T-helper 17 cell (primary cell): ENCODE measurements around the gene SURF1. TPM values are rescaled to one million over a fixed set of nuclear protein-coding genes. Genes with fewer than 3 reads are reported as not detected.
"Not testable (repeated sequence)": the region's sequence is repeated elsewhere in the genome, so short reads cannot be mapped to it uniquely, and the experiment has no call there.

Experiments
- ATAC-seq: fragments of 150-1000 bp; cut with Tn5 transposase; 2 replicates; pipeline ENCODE4 v1.10.0; 2021; ENCODE audit warnings: mild to moderate bottlenecking, moderate library complexity
- DNase-seq, 3 donors: peaks; one replicate each; pipeline versions ENCODE4 v3.0.0 to v3.0.0-alpha.2; 2020 to 2021
- H3K9me3 ChIP-seq: one replicate; pipeline ENCODE4 v1.7.0; 2013; ENCODE audit warnings: low read length, mild to moderate bottlenecking; ENCODE audit not compliant: control insufficient read depth, poor library complexity, severe bottlenecking
- H3K27ac Mint-ChIP-seq: one replicate; pipeline ENCODE4 v1.8.0; 2022; ENCODE audit warnings: mild to moderate bottlenecking, moderate library complexity, mixed read lengths
- H3K27me3 Mint-ChIP-seq: one replicate; pipeline ENCODE4 v1.8.0; 2022; ENCODE audit warnings: mixed read lengths
- H3K36me3 Mint-ChIP-seq: one replicate; pipeline ENCODE4 v1.8.0; 2022; ENCODE audit warnings: low read depth, mixed read lengths
- H3K4me1 Mint-ChIP-seq: one replicate; pipeline ENCODE4 v1.8.0; 2022; ENCODE audit warnings: mild to moderate bottlenecking, mixed read lengths
- H3K4me3 Mint-ChIP-seq: one replicate; pipeline ENCODE4 v1.8.0; 2022; ENCODE audit warnings: mild to moderate bottlenecking, moderate library complexity, mixed read lengths
- total RNA-seq, 4 donors: library from RNA in 2 of 4; stranded (reverse) in 2 of 4; gene quantifications; one replicate each; pipeline ENCODE4 v1.2.3 and lab custom pipeline; 2022 to 2026

The SURF1 gene
- total RNA-seq, 2 donors from 2014 or later, result 34.9 to 46.9 TPM

DNA sequence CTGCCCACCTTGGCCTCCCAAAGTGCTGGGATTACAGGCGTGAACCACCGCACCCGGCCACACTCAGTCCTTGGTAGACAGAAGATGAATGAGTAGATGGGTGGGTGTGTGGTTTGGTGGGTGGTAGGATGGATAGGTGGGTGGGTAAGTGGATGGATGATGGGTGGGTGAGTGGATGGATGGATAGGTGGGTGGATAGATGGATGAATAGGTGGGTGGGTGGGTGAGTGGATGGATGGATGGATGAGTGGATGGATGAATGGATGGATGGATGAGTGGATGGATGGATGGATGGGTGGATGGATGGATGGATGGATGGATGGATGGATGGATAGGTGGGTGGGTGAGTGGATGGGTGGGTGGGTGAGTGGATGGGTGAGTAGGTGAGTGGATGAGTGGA, 36.0 kb upstream of the SURF1 start:
- DNase-seq, H3K36me3 Mint-ChIP-seq, H3K9me3 ChIP-seq, H3K27ac Mint-ChIP-seq, H3K4me3 Mint-ChIP-seq, ATAC-seq, H3K4me1 Mint-ChIP-seq: not testable (repeated sequence)
- peaks cover 16% of the 10 kb centered on the region for H3K27me3 Mint-ChIP-seq

- peaks cover 16% of the 10 kb centered on the region for H3K27me3 Mint-ChIP-seq
- H3K27ac Mint-ChIP-seq, H3K4me3 Mint-ChIP-seq, ATAC-seq, H3K36me3 Mint-ChIP-seq, H3K9me3 ChIP-seq, DNase-seq, H3K4me1 Mint-ChIP-seq: not testable (repeated sequence)
These were observed 35.2 kb upstream of the SURF1 start for GRCh38 chr9:133391449-133391848.

- no peak for ATAC-seq
- H3K4me1 Mint-ChIP-seq, result peaks cover 3% of the 10 kb centered on the region
- H3K36me3 Mint-ChIP-seq, result no peaks in the 10 kb centered on the region
- DNase-seq, result no peak
- H3K27me3 Mint-ChIP-seq, result peaks cover 16% of the 10 kb centered on the region
- H3K27ac Mint-ChIP-seq, result no peak overlapping the region
- no peak overlapping the region for H3K4me3 Mint-ChIP-seq
- no peaks in the 10 kb centered on the region for H3K9me3 ChIP-seq
These were observed 34.4 kb upstream of the SURF1 start for GRCh38 chr9:133390713-133391112.

DNA sequence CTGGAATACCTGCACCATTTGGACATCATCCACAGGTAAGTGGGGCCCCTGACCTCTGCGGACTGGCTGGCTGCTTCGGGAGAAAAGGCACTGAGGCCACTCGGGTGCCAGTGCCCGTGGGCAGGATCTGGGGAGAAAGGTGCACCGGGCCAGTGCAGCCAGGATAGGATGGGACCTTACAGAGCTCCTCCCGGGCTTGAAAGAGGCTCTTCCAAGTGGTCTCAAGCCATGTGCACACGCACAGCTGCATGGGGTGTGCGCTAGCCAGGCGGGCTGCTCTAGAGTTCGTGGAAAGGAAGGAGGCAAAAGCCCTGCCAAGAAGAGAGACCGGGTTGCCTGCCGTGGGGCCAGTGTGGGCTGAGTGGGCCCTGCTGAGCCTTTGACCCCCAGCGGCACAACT, 33.3 kb upstream of the SURF1 start:
- Mint-ChIP-seq H3K4me1 (peaks cover 3% of the 10 kb centered on the region), H3K27me3 (peaks cover 16% of the 10 kb centered on the region), H3K4me3 (no peak overlapping the region), H3K27ac (no peak overlapping the region), H3K36me3 (no peaks in the 10 kb centered on the region)
- H3K9me3 ChIP-seq, result no peaks in the 10 kb centered on the region
- DNase-seq (no peak), ATAC-seq (no peak)

GRCh38 chr9:133389025-133389557, 32.8 kb upstream of the SURF1 start:
- H3K4me3 Mint-ChIP-seq, result no peak overlapping the region
- H3K9me3 ChIP-seq, result no peaks in the 10 kb centered on the region
- H3K27ac Mint-ChIP-seq, result no peak overlapping the region
- peaks cover 3% of the 10 kb centered on the region for H3K4me1 Mint-ChIP-seq
- H3K36me3 Mint-ChIP-seq, result no peaks in the 10 kb centered on the region
- peaks cover 16% of the 10 kb centered on the region for H3K27me3 Mint-ChIP-seq
- ATAC-seq (no peak), DNase-seq (no peak)

- ATAC-seq (no peak), DNase-seq (no peak)
- Mint-ChIP-seq H3K27me3 (peaks cover 16% of the 10 kb centered on the region), H3K4me1 (peaks cover 3% of the 10 kb centered on the region), H3K4me3 (no peak overlapping the region), H3K27ac (no peak overlapping the region), H3K36me3 (no peaks in the 10 kb centered on the region)
- no peaks in the 10 kb centered on the region for H3K9me3 ChIP-seq
These were observed 31.4 kb upstream of the SURF1 start for GRCh38 chr9:133387680-133388079.

DNA sequence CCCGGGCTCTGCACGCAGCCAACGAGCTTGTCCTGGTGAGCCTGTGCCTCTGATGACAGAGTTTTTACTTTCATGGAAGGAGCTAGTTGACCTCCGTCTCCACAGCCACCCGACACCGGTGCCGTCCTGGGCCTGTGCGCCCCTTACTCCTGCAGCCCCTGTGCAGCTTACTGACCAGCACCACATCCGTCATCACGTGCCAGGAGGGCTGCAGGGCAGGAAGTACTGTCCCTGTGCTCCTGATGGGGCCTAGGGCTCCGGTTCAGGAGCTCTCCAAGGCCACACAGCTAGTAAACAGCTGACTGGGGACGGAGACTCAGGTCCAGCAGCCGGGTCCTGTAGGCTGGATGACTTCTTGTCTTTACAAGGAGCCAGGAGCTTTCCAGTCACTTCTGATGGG, 30.1 kb upstream of the SURF1 start:
- no peak for DNase-seq
- peaks cover 3% of the 10 kb centered on the region for H3K4me1 Mint-ChIP-seq
- H3K9me3 ChIP-seq, result no peaks in the 10 kb centered on the region
- H3K27me3 Mint-ChIP-seq, result peaks cover 16% of the 10 kb centered on the region
- no peak for ATAC-seq
- H3K4me3 Mint-ChIP-seq, result no peak overlapping the region
- H3K27ac Mint-ChIP-seq, result no peak overlapping the region
- H3K36me3 Mint-ChIP-seq, result no peaks in the 10 kb centered on the region

DNA sequence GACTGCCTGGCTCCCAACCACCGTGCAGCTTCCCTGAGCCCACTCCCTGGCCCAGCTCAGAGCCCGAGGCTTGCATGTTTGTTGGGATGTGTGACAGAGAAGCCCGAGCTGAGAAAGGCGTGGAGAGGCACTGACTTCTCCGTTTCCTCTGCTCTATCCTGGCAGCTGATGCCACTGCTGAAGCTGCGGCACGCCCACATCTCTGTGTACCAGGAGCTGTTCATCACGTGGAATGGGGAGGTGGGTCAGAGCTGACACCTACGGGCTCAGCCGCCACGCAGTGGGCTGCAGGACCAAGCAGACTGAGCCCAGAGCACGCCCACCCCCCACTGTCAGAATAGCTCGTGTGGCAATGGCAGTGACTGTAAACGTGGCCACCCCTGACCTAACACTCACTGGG, 29.2 kb upstream of the SURF1 start:
- no peaks in the 10 kb centered on the region for H3K9me3 ChIP-seq
- no peak for DNase-seq
- Mint-ChIP-seq H3K27me3 (peaks cover 11% of the 10 kb centered on the region), H3K4me3 (no peak overlapping the region), H3K36me3 (no peaks in the 10 kb centered on the region), H3K4me1 (peaks cover 3% of the 10 kb centered on the region), H3K27ac (no peak overlapping the region)
- no peak for ATAC-seq

- DNase-seq, result no peak
- no peak overlapping the region for H3K4me3 Mint-ChIP-seq
- H3K36me3 Mint-ChIP-seq, result no peaks in the 10 kb centered on the region
- H3K27ac Mint-ChIP-seq, result no peak overlapping the region
- H3K9me3 ChIP-seq, result no peaks in the 10 kb centered on the region
- peaks cover 2% of the 10 kb centered on the region for H3K4me1 Mint-ChIP-seq
- peaks cover 6% of the 10 kb centered on the region for H3K27me3 Mint-ChIP-seq
- ATAC-seq, result no peak
These were observed 28.5 kb upstream of the SURF1 start for GRCh38 chr9:133384736-133385321.

- no peak for ATAC-seq
- H3K27me3 Mint-ChIP-seq, result no peaks in the 10 kb centered on the region
- no peaks in the 10 kb centered on the region for H3K36me3 Mint-ChIP-seq
- no peaks in the 10 kb centered on the region for H3K4me1 Mint-ChIP-seq
- no peaks in the 10 kb centered on the region for H3K9me3 ChIP-seq
- H3K27ac Mint-ChIP-seq, result no peak overlapping the region
- no peak overlapping the region for H3K4me3 Mint-ChIP-seq
- DNase-seq, result no peak
These were observed 27.2 kb upstream of the SURF1 start for GRCh38 chr9:133383438-133383837.

DNA sequence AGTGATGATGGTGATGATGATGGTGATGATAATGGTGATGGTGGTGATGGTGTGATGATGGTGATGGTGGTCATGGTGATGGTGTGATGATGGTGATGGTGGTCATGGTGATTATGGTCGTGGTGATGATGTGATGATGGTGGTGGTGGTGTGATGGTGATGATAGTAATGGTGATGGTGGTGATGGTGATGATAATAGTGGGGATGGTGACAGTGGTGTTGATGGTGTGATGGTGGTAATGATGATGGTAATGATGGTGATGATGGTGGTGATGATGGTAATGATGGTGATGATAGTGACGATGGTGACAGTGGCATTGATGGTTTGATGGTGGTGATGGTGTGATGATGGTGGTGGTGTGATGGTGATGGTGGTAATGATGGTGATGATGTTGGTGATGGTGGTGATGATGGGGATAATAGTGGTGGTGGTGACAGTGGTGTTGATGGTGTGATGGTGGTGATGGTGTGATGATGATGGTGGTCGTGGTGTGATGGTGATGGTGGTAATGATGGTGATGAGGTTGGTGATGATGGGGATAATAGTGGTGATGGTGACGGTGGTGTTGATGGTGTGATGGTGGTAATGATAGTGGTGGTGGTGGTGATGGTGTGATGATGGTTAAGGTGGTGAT, 26.3 kb upstream of the SURF1 start:
- ATAC-seq, result no peak
- Mint-ChIP-seq H3K27me3 (no peaks in the 10 kb centered on the region), H3K27ac (no peak overlapping the region), H3K36me3 (no peaks in the 10 kb centered on the region), H3K4me1 (no peaks in the 10 kb centered on the region), H3K4me3 (no peak overlapping the region)
- no peak for DNase-seq
- no peaks in the 10 kb centered on the region for H3K9me3 ChIP-seq

GRCh38 chr9:133380734-133381133, 24.4 kb upstream of the SURF1 start:
- no peaks in the 10 kb centered on the region for H3K9me3 ChIP-seq
- no peak for DNase-seq
- H3K27me3 Mint-ChIP-seq, result no peaks in the 10 kb centered on the region
- H3K36me3 Mint-ChIP-seq, result no peaks in the 10 kb centered on the region
- H3K27ac Mint-ChIP-seq, result no peak overlapping the region
- H3K4me1 Mint-ChIP-seq, result no peaks in the 10 kb centered on the region
- no peak for ATAC-seq
- no peak overlapping the region for H3K4me3 Mint-ChIP-seq

GRCh38 chr9:133379153-133380086, 23.1 kb upstream of the SURF1 start:
- no peaks in the 10 kb centered on the region for H3K27me3 Mint-ChIP-seq
- no peaks in the 10 kb centered on the region for H3K9me3 ChIP-seq
- H3K4me3 Mint-ChIP-seq, result no peak overlapping the region
- DNase-seq, result no peak
- ATAC-seq, result no peak
- no peak overlapping the region for H3K27ac Mint-ChIP-seq
- H3K36me3 Mint-ChIP-seq, result peaks cover 4% of the 10 kb centered on the region
- peaks cover 8% of the 10 kb centered on the region for H3K4me1 Mint-ChIP-seq
